DOHH2 (cell line): ENCODE results near the gene IGFBP1.

Source experiments
- EZH2phosphoT487 ChIP-seq: fragments of 200-600 bp; sonication (generic); IDR thresholded peaks from 2 replicates; pipeline ENCODE4 v1.6.1; 2017; ENCODE audit warnings: borderline replicate concordance, mild to moderate bottlenecking, antibody characterized with exemption, low read length, moderate library complexity, mixed read lengths
- TF ChIP-seq, protein P1 (sequence below): fragments of 200-600 bp; sonication (generic); IDR thresholded peaks from one replicate; pipeline ENCODE4 v1.5.1; 2014; ENCODE audit warnings: antibody characterized with exemption, mild to moderate bottlenecking, low read depth, low read length; ENCODE audit not compliant: poor library complexity, severe bottlenecking

DNA sequence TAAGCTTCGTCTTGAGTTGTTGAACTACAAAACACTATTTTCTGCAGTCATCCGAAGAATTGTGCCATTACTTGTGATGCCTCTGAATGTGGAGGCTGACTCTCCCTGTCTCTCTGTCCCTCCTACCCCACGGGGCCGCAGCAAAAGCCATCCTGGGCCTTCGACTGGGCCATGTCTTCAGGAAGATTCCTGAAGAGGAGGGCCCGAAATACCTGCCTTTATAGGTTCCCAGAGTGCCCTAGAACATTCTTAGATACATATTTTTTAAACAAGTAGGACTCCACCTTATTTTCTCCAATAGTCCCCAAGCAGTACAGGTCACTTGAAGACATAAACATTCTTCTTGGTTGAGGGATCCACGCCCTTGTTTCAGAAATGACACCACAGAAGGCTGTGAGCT, 24.7 kb downstream of the IGFBP1 start:
- TF ChIP-seq, protein P1, sequence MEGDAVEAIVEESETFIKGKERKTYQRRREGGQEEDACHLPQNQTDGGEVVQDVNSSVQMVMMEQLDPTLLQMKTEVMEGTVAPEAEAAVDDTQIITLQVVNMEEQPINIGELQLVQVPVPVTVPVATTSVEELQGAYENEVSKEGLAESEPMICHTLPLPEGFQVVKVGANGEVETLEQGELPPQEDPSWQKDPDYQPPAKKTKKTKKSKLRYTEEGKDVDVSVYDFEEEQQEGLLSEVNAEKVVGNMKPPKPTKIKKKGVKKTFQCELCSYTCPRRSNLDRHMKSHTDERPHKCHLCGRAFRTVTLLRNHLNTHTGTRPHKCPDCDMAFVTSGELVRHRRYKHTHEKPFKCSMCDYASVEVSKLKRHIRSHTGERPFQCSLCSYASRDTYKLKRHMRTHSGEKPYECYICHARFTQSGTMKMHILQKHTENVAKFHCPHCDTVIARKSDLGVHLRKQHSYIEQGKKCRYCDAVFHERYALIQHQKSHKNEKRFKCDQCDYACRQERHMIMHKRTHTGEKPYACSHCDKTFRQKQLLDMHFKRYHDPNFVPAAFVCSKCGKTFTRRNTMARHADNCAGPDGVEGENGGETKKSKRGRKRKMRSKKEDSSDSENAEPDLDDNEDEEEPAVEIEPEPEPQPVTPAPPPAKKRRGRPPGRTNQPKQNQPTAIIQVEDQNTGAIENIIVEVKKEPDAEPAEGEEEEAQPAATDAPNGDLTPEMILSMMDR = no peak
- no peak for TF ChIP-seq EZH2phosphoT487
